HCT116 (cell line): ENCODE results near the gene RARS1.

Experiments used
- ATF3 ChIP-seq: IDR thresholded peaks from 2 replicates; pipeline ENCODE4 v1.6.1; 2012
- CEBPB ChIP-seq: IDR thresholded peaks from 2 replicates; pipeline ENCODE4 v1.6.1; 2012; ENCODE audit warnings: low read depth
- CTCF ChIP-seq, 3 experiments: fragments of 200-600 bp in 1 of 3; sonication (generic) in 1 of 3; IDR thresholded peaks in 2 of 3; conservative IDR thresholded peaks in 1 of 3; 2 replicates each; pipeline ENCODE4 v1.5.1; 2012 to 2017; ENCODE audit warnings: low read depth in 2 of 3, low read length in 2 of 3, antibody characterized with exemption in 1 of 3, borderline replicate concordance in 1 of 3, control low read depth in 1 of 3, mild to moderate bottlenecking in 1 of 3, mixed read lengths in 1 of 3, mixed run types in 1 of 3, moderate library complexity in 1 of 3; ENCODE audit not compliant: insufficient read depth in 1 of 3
- JUND ChIP-seq: IDR thresholded peaks from 2 replicates; pipeline ENCODE4 v1.6.1; 2012
- POLR2A ChIP-seq: IDR thresholded peaks from 2 replicates; pipeline ENCODE4 v1.7.0; 2011; ENCODE audit warnings: borderline replicate concordance; ENCODE audit not compliant: insufficient read depth, insufficient read length; ENCODE audit errors: extremely low read depth
- RAD21 ChIP-seq: IDR thresholded peaks from 2 replicates; pipeline ENCODE4 v1.6.1; 2012; ENCODE audit warnings: low read depth, mild to moderate bottlenecking
- SIN3A ChIP-seq: IDR thresholded peaks from 2 replicates; pipeline ENCODE4 v1.6.1; 2012; ENCODE audit warnings: low read depth
- SP1 ChIP-seq: IDR thresholded peaks from 2 replicates; pipeline ENCODE4 v1.6.1; 2012; ENCODE audit warnings: low read depth
- SRF ChIP-seq: IDR thresholded peaks from 2 replicates; pipeline ENCODE4 v1.6.1; 2012; ENCODE audit warnings: low read depth
- YY1 ChIP-seq: IDR thresholded peaks from 2 replicates; pipeline ENCODE4 v1.6.1; 2011; ENCODE audit warnings: low read length, low read depth, moderate library complexity, mild to moderate bottlenecking; ENCODE audit not compliant: insufficient replicate concordance; ENCODE audit errors: extremely low read depth
- ZNF274 ChIP-seq: fragments of 200-500 bp; sonication (Bioruptor generic); IDR thresholded peaks from 2 replicates; pipeline ENCODE4 v1.6.1; 2014; ENCODE audit warnings: mild to moderate bottlenecking, low read depth, low read length, inconsistent platforms

- TF ChIP-seq CTCF (IDR thresholded peaks at IDR 0.05 in 2 of 3, conservative IDR thresholded peaks at IDR 0.05 in 1 of 3; ENCODE audit: borderline replicate concordance in 1 of 3, insufficient read depth in 1 of 3, low read depth in 2 of 3, low read length in 2 of 3) (no peak), CEBPB (no peak), POLR2A (no peak), YY1 (no peak), SP1 (no peak), ZNF274 (no peak), SRF (no peak), ATF3 (no peak), SIN3A (no peak), RAD21 (no peak), JUND (no peak)
These were observed 39.2 kb upstream of the RARS1 start for GRCh38 chr5:168446983-168447619.
